ENCODE measurements around the gene PDLIM7.

PDLIM7 gene

DNA sequence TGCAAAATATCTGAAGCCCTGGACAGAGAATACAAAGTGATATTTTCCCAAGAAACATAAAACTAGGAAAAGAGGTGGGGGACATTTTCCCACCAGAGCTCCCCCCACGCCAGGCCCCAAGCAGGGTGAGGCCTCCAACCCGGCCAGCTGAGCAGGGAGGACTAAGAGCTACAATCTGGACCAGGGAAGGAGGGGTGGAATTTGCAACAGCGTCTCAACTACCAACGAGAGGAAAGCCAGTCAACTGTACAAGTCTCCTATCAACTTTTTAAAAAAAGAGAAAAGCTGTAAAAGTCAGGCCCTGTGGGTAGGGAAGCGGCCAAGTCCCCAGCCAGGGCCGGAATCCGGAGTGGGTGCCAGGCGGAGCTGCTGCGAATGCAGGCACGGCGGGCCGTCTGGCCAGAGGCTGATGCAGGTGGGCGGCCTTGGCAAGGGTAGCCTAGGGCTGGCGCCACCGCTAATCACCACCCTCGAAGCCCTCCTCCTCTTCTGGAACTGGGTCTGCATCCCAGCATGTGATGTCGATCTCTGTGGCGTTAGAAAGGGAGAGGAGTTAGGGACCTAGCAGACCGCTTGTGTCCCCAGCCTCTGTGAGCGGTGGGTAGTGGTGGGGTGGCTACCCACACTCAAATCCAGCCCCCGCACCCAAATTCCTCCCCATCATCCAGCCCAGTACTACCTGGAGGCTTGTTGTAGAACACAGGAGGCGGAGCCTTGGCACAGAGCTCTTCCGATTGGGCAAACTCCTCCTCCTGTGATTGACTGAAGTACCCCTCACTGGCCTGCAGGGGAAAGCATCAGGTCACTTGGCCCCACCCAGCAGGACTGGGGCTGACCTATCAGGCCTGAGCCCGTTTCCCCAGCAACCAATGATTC lies 40.2 kb downstream of the PDLIM7 start:
- no peak for DNase-seq (ENCODE audit: low read depth in 3 of 3)

DNA sequence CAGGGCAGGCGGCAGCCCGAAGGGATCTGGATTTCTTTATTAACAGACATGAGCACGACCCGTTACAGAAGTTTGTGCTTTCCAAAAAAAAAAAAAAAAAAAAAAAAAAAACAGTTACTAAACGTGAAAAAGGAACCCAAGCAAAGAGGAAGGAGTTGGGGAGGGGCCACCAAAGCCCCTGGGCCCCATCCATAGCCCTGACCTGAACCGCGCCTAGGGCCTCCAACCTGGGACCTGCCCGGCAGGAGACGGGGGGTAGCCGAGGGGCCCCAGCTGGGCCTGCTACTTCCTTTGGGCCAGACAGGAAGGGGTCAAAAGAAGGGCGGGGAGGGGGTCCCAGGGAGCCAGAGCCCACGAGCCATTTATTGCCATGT lies 40.8 kb downstream of the PDLIM7 start:
- DNase-seq (ENCODE audit: low read depth in 3 of 3), result no peak

DNA sequence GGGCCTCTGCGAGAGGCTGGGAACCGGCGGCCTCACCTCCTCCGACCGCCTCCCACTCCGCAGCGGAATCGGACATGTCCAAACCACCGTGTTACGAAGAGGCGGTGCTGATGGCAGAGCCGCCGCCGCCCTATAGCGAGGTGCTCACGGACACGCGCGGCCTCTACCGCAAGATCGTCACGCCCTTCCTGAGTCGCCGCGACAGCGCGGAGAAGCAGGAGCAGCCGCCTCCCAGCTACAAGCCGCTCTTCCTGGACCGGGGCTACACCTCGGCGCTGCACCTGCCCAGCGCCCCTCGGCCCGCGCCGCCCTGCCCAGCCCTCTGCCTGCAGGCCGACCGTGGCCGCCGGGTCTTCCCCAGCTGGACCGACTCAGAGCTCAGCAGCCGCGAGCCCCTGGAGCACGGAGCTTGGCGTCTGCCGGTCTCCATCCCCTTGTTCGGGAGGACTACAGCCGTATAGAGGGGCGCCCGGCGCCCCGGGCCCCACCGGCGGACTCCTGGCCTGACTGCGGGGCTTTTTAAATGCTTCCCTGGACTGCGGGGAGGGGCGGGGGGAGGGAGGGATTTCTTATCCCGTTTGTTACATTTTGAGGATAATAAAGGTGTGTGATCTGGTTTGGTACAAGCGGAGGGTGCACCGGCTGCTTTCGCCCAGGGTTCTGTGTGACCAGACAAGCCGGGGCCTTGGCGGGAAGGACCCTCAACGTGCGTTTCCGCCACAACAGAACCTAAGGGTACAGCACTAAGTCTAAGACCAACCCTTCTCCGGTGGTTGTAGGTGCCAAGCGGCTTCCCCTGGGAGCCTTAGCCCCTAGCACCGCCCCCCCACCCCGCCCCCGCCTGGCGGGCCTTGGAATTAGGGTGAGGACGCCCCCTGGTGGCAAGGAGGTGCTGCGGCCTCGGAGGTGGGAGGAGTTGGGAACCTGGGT lies 41.5 kb downstream of the PDLIM7 start:
- peak; percentile 91 to 97 (median 95) for DNase-seq (ENCODE audit: low read depth in 3 of 3)

DNA sequence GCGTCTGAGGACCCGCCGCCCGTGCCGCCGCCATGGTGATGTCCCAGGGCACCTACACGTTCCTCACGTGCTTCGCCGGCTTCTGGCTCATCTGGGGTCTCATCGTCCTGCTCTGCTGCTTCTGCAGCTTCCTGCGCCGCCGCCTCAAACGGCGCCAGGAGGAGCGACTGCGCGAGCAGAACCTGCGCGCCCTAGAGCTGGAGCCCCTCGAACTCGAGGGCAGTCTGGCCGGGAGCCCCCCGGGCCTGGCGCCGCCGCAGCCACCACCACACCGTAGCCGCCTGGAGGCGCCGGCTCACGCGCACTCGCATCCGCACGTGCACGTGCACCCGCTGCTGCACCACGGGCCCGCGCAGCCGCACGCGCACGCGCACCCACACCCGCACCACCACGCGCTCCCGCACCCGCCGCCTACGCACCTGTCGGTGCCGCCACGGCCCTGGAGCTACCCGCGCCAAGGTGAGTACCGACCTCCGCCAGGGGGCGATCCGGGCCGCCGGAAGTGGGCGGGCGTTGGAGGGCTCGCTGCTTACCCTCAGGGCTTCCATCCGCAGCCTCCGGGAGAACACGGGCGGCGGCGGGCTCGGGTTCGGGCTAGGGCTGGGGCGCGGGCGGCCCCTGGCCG lies 42.3 kb downstream of the PDLIM7 start:
- peak; percentile 81 to 93 (median 90) for DNase-seq (ENCODE audit: low read depth in 3 of 3)

DNA sequence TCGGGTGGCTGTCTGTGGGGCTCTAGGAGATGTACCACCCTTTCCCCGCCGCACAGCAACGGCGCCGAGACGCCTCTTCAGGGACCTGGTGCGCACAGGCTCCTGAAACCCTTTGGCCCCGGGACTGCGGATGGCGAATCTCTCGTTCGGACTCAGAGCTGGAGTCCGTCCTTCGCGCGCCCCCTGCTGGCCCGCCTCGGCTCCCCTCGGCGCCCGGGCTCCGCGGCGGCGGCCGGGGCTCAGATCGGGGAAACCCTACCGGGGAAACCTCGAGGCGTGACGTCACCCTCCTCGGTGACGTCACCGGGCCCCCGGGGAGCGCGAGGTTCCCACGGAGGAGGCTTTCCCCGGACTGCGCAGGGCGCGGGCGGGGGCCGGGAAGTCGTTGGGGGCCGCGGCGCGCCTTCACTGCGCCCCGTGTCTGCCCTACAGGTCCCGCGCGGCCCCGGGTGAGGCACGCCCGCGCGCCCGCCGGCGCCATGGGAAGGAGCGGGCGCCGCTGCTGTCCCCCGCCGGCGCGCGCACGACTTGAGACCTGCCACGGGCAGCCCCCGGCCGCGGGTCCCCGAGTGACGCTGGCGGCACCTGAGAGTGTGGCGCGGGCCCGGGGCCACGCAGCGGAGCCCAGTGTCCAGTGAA lies 42.9 kb downstream of the PDLIM7 start:
- peak; percentile 86 to 93 (median 88) for DNase-seq (ENCODE audit: low read depth in 3 of 3)

DNA sequence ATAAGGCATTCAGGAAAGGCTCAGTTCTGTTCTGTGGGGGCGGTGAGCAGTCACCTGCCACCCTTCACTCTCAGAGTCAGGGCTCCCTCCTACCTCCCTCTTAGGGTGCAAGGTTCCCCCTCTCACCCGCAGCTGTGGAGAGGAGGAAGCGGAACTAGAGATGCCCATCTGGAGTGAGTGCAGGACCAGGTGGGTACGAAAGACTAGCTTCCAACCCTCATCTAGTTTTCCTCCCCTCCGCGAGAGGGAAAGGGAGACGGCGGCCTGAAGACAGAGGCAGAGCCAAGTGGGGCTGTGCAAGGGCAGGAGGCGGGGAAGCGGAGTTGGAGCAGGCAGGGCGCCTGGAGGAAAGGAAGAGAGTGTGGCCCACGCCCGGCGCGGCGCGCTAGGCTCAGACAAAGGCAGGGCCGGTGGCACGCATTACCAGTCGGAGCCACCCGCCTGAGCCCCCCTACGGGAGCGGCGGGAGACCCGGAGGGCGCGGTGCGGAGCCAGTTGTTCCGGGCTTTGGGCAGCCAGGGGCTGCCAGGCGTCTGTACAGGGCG lies 43.5 kb downstream of the PDLIM7 start:
- no peak for DNase-seq (ENCODE audit: low read depth in 3 of 3)

DNA sequence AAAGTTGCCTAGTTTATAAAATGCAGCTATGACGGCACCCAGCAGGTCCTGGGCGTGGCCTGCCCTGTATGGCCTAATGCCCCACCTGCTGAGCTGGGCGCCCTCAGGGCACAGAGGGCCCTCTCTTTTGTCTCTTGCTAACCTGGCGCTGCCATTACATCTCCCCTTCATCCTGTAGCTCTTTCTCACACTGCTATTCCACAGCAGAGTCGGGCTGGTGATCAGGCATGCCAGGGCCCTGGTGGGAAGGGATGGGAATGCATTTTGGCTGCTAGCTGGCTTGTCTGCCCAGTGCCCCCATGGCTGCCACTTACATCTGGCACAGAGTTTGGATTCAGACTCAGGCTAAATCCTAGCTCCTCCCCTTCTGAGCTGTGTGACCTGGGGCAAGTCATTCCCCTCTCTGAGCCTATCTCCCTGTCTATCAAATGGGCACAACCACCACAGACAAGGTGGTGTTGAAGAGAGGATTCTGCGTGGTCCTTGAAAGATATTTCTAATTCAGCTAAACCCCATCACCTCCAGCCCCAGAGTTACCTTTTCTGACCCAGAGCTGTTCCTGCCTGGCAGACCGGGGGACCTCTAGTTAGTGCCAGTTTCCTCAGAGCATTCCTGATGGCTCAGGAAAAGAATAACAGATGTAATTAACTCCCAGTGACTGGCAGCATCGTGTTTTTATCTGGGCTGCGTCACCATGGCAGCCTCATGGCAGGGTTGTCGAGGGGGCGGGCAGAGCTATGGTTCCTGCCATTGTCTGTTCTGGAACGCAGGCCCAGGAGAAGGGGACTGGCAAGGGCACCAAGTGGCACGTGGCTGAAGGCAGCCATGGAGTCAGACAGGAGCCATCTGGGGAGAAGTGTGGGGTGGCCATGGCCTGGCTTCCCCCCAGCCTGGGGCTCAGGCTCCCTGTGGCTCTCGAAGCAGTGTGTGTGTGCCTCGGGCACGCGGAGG lies 44.4 kb downstream of the PDLIM7 start:
- no peak for DNase-seq (ENCODE audit: low read depth in 3 of 3)

DNA sequence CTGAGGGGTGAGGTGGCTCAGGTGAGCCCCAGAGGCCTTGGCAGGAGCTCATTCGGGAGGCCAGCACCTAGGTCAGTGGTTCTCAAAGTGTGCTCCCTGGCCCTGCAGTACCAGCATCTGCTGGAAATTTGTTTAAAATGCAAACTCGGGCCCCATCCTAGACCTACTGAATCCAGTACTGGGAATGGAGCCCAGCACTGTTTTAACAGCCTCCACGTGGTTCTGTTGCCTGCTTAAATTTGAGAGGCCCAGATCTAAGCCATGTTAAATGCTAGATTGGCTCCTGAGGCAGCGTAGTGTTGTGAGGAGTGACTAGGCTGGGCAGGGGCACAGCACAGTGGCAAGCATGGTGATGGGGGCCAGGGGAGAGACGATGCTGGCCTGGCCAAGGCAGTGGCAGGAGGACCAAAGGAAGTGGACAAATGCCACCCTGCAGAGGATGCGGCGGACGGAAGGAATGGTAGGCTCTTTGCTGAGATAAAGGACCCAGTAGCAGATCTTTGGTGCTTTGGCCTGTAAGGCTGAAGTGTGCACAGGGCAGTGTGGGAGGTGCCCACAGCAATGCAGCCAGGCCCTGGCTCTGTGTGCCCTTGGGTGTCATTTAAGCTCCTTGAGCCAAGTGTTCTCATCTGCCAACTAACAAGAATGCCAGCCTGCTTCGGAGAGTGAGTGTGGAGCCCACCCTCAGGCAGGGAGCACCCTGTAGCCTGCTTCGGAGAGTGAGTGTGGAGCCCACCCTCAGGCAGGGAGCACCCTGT lies 46.6 kb downstream of the PDLIM7 start:
- DNase-seq (ENCODE audit: low read depth in 3 of 3), result no peak

DNA sequence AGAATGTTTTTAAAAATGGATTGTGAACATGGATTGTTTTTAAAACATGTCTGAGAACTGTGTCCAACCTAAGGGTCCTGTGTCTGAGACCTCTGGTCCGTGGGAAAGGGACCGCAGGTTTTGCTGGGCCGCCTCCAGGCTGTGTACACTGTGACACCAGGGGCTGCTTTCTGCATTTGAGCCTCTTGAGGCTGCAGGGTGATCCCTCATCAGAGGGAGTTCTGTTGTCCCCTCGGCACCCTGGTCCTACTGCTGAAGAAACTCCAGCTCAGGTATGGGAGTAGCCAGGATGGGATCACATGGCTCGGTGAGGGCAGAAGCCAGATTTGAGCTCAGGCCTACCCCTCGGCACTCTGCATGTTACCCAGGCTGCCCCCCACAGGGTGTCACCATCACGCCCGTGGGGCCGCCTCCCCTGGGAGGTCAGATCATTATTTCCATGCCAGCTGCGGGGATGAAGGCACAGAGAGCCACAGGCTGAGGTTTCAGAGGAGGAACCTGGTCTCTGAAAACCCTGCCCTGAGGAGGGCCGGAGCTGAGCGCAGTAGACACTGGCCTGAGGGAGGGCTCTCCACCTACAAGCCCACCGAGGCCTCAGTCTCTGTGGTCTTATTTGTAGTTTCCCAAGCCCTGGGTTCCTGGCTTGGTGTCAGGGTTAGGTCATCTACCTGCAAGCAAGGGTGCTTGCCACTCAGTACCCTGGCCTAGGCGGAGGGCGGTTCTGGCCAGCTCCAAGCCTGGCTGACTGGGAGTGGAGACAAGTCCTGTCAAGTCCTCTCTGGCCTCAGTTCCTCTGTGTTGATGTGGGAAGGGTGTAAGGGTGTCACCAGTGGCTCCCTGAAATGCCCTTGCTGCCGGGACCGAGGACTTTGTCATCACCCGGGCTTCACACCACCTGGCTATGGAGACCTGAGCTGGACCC lies 48.0 kb downstream of the PDLIM7 start:
- no peak for DNase-seq (ENCODE audit: low read depth in 3 of 3)

DNA sequence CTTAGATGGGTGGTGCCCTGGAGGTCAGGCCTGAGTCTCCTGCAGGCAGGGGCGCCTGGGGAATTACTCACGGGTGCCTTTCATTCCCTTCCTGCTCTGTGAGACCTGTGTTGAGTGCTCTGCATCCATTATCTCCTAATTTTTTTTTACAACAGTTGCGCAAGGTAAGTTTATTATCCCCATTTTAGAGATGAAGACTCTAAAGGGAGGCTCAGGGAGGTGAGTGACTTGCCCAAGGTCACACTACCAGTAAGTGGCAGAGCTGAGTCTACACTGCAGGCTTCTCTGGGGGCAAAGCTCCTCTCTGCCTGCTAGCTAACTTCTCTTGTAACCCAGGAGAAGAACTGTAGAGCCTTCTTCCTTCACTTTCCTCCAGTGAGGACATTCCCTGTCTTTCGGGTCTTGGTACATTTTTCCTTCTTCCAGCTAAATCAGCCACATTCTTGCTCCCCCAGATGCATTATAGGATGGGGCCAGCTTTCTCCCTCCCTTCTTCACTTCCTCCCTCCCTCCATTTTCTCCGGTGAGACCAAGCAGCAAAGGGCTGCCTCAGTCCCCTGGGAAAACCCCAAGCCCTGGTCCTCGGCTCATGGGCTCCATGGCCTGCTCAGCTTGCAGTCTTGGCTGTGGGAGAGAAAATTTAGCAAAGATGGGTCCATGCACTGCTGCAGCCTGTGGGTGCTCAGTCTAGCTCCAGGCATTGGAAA lies 49.0 kb downstream of the PDLIM7 start:
- no peak for DNase-seq (ENCODE audit: low read depth in 3 of 3)

DNA sequence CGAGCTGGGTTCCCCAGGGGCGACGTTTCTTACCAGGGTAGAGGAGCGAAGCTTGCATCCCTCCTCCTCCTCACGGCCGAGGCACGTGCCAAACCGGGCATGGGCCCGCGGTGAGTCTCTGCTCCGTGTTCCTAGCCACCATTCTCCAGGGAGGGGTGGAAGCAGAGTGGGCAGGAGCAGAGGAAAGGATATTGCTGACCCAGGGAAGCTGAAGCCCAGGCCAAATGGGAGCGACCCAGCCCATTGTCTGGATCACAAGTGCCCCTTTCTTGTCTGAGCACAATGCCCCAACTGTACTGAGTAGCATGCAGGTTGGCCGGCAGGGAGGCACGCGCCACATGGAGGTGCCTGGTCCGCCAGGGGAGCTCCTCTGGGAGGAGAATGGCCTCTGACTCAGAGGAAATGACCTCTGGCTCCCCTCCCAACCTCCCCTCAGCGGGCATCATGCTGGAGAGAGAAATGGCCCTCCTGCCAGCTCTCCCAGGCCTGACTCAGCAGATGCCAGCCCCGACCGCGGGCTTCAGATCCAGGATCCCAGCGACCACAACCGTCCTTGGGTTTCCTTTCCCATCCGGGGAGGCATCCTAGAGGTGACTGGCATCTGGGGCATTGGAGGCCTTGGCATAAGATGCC lies 49.7 kb downstream of the PDLIM7 start:
- no peak for DNase-seq (ENCODE audit: low read depth in 3 of 3)

DNA sequence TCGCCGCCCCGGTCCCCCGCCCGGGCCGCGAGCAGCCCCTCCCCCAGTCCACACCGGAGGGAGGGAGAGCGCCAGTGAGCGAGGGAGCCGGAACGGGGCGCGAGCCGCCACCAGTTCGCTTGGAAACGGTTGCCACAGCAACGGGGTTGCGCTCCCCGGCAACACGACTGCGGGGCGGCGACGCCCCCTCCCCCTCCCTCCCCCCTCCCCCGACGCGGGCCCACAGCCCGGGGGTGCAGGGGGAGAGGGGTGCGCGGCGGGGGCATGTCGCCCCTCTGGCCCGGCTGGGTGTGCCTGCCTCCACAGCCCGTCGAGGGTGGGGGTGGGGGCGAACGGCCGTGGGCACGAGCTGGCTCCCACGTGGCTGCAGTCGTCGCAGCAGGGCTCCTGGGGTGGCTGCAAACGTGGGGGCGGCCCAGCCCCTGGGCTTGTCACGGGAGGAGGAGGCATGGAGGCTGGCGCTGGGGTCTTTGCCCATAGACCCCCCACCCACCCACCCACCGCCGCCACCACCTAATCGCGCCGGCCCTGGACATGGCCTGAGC lies 50.3 kb downstream of the PDLIM7 start:
- DNase-seq (ENCODE audit: low read depth in 3 of 3), result peak in 1 of 3 experiments; percentile 65

DNA sequence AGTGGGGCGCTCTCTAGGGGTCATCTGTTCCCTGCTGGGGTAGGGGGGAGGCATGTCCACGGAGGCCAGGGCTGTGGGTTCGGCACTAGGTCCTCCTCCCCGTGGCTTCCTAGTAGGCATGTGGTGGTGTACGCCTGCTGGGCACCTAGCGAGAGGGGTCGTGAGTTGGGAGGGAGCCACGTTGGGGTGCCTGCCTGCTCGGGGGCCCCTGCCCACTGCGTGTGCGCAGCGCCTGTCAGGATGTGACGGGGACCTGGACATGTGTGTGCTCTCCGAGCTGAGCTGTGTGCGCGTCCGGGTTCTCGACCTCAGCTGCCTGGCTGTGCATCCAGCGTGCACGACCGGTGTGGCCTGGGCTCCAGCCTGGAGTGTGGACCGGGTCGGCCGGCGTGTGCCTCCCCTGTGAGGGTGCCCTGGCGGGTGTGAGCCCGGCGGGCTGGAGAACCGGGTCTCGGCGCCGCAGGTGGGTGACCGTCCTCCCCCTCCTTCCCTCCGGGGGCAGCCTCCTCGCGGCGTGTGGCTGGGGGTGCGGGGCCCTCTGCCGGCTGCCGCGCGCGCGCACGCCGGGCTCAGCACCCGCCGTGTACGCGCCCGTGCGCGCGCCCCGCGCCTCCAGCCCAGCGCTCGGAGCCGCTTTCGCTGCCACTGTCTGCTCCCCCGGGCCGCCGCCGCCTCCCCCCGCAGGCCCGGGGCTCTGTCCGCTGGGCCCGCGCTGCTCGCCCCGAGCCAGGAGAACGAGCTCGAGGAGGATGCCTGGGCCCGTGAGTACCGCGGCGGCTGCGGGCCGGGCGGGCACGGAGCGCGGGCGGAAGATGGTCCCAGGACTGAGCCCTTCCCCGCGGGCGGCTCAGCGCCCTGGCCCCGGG lies 51.0 kb downstream of the PDLIM7 start, which contains the start of gene PRR7:
PRR7 (plus strand) TSS at position 615 of the 866 bp plus-strand sequence. CDS start 8,254 bp downstream, outside the sequence.
- peak in 2 of 3 experiments; percentile 58 to 72 for DNase-seq (ENCODE audit: low read depth in 3 of 3)

DNA sequence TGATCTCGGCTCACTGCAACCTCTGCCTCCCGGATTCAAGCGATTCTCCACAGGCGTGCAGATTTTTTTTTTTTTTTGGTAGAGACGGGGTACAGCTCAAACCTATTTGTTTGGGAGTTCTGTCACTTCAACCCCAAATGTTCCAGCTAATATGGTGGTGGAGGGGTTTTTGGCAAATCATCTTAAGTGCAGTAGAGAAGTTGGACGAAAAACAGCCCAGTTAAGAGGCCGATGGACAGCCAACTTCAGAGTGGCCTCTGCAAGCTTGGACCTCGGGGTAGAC lies 51.5 kb downstream of the PDLIM7 start:
- no peak for DNase-seq (ENCODE audit: low read depth in 3 of 3)

DNA sequence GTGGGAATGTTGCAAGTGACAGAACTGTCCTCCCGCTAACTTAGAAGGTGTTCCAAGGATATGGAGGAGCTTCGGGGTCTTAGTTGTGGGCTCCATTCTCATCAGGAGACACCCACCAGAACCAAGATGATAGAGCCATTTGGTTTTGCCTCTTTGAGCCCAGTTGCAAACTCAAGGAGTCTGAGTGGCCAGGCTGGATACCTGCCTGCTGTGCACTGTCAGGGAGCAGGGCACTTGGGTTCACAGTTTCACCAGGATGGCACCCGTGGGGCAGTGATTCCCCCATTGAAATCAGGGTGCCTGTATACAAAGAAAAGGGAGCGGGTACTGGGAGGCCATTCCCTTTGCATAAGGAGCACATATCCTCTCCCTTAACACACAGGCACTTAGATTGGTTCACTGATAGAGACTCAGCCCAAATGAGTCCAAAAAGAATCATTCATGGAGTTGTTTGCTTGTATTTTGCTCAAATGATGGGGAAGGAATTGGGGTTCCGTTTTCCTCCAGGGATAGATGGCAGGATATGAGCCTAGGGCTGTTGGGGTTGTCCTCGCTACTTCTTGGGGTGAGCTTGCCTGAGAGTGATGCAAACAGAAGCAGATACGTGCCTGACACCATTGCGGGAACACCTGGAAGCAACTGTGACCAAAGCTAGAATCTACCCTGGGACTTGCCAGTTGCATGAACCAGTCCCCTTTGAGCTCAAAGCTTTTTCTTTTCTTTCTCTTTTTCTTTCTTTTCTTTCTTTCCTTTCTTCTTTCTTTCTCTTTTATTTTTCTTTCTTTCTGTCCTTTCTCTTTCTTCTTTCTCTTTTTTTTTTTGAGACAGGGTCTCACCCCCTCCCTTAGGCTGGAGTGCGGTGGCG lies 52.1 kb downstream of the PDLIM7 start:
- DNase-seq (ENCODE audit: low read depth in 3 of 3), result no peak

Measured in stimulated activated CD4-positive, alpha-beta T cell treated with anti-CD3 and anti-CD28 coated beads, TNF-alpha, amount 100 ng/mL, for 24 hours (primary cell).